Spleen (tissue), 11 donors: ENCODE data around the gene NRCAM. TPM values are rescaled to one million over a fixed set of nuclear protein-coding genes. Genes with fewer than 3 reads are reported as not detected.

Source experiments
- DNase-seq: peaks from one replicate; pipeline ENCODE4 v3.0.0-alpha.2; 2020
- H3K27ac ChIP-seq, 8 donors: fragments of 200-600 bp; sonication (generic) in 7 of 8; 1 replicate in 4 of 8; 2 replicates in 4 of 8; pipeline versions ENCODE4 v1.5.0 to v1.8.0; 2016 to 2021; ENCODE audit warnings: inconsistent platforms in 4 of 8, mild to moderate bottlenecking in 4 of 8, moderate library complexity in 1 of 8
- H3K27me3 ChIP-seq, 7 donors: fragments of 200-600 bp; sonication (generic) in 6 of 7; replicated peaks in 1 of 7; 1 replicate in 4 of 7; 2 replicates in 3 of 7; pipeline versions ENCODE4 v1.5.0 to v1.8.0; 2016 to 2021; ENCODE audit warnings: inconsistent platforms in 3 of 7, mild to moderate bottlenecking in 1 of 7
- H3K36me3 ChIP-seq, 6 donors: fragments of 200-600 bp; sonication (generic) in 5 of 6; 1 replicate in 4 of 6; 2 replicates in 2 of 6; pipeline versions ENCODE4 v1.5.0 to v1.8.0; 2016 to 2021; ENCODE audit warnings: inconsistent platforms in 2 of 6
- H3K4me1 ChIP-seq, 6 donors: fragments of 200-600 bp; sonication (generic) in 5 of 6; 1 replicate in 3 of 6; 2 replicates in 3 of 6; pipeline versions ENCODE4 v1.5.0 to v1.8.0; 2016 to 2021; ENCODE audit warnings: inconsistent platforms in 3 of 6
- H3K4me3 ChIP-seq, 8 donors: fragments of 200-600 bp; sonication (generic) in 7 of 8; 1 replicate in 4 of 8; 2 replicates in 4 of 8; pipeline versions ENCODE4 v1.5.0 to v1.8.0; 2016 to 2021; ENCODE audit warnings: inconsistent platforms in 4 of 8, mild to moderate bottlenecking in 4 of 8, moderate library complexity in 2 of 8
- H3K9me3 ChIP-seq, 8 donors: fragments of 200-600 bp; sonication (generic) in 7 of 8; 1 replicate in 4 of 8; 2 replicates in 4 of 8; pipeline versions ENCODE4 v1.5.0 to v1.8.0; 2016 to 2021; ENCODE audit warnings: inconsistent platforms in 4 of 8
- CTCF ChIP-seq, 11 experiments: fragments of 200-600 bp in 7 of 11; fragments of 450-650 bp in 4 of 11; sonication (generic) in 4 of 11; IDR thresholded peaks in 8 of 11; conservative IDR thresholded peaks in 3 of 11; 1 replicate in 7 of 11; 2 replicates in 4 of 11; pipeline versions ENCODE4 v1.4.0 to v1.8.0; 2016 to 2021; ENCODE audit warnings: antibody characterized with exemption in 11 of 11, inconsistent platforms in 4 of 11, mild to moderate bottlenecking in 1 of 11
- POLR2A ChIP-seq, 3 donors: fragments of 450-650 bp; IDR thresholded peaks; one replicate each; pipeline ENCODE4 v1.5.1; 2017; ENCODE audit warnings: antibody characterized with exemption in 3 of 3, mild to moderate bottlenecking in 1 of 3
- POLR2AphosphoS5 ChIP-seq, 3 donors: sonication (generic); formaldehyde crosslinking; IDR thresholded peaks; one replicate each; pipeline ENCODE4 v1.5.1; 2017; ENCODE audit warnings: antibody characterized with exemption in 3 of 3
- WGBS, 5 donors: extraction: QIAGEN DNeasy Blood & Tissue Kit in 3 of 5; methylation state at CpG; one replicate each; pipeline versions ENCODE4 v1.1.5 to v1.1.7; 2013 to 2018; 5-methylcytosine and 5-hydroxymethylcytosine counted together
- intact Hi-C: fragments of 100-400 bp; cut with DNase I; formaldehyde crosslinking; loops from one replicate; pipeline ENCODE4 v1.15.0; 2023; ENCODE audit warnings: low total_unique reads
- polyA plus RNA-seq, 3 donors: library from polyadenylated mRNA; stranded (reverse); fragments of 200-250 nt; gene quantifications; one replicate each; pipeline ENCODE4 v1.2.1, GENCODE V29; 2013
- total RNA-seq, 7 donors: library from RNA; depleted of rRNA in 3 of 7; stranded (reverse); fragments of >200 nt in 3 of 7; fragmentation: NEBNext Ultra II Directional in 4 of 7; extraction: Animal tissue kit (Norgen Biotek cat#: 25700) in 4 of 7; gene quantifications; one replicate each; pipeline versions ENCODE4 v1.1.0 to v1.2.1, GENCODE V29; 2016 to 2021
- donor health status: healthy with polysubstance abuse.
- donor health status: DM: no; HTN: no; CAD: no; lungs with moderate emphysema.
- donor health status: DM: no; HTN: no; CAD: no.
- donor health status: Bipolar disorder and iron deficiency.
- donor health status: healthy.
- donor health status: DM: no; HTN: no; CAD: no.
- donor health status: DM: yes; HTN: yes; CAD: no.

Gene NRCAM
- total and polyA plus RNA-seq, 10 donors, result 4.1 to 88.5 (median 15.0) TPM

- H3K4me3 ChIP-seq, result no peak overlapping the region
- H3K4me1 ChIP-seq, result peaks cover 0 to 9% (median 4%) of the 10 kb centered on the region in 6 donors
- TF ChIP-seq CTCF (IDR thresholded peaks at IDR 0.05 in 8 of 11, conservative IDR thresholded peaks at IDR 0.05 in 3 of 11) (no peak), POLR2A (IDR thresholded peaks at IDR 0.05) (no peak), POLR2AphosphoS5 (IDR thresholded peaks at IDR 0.05) (no peak)
- H3K36me3 ChIP-seq, result no peaks in the 10 kb centered on the region
- H3K9me3 ChIP-seq, result no peaks in the 10 kb centered on the region
- no peak for DNase-seq
- peaks cover 0 to 8% (median 0%) of the 10 kb centered on the region in 7 donors for H3K27me3 ChIP-seq
- 58 to 66% (median 61%) methylated on average over 6 of the region's 6 CpGs for WGBS, 5 donors
- intact Hi-C loops, result loop anchor here (5.0 to 10.0 kb wide), 2 partner anchors 38 to 275 kb away; no protein-coding TSS in a partner anchor
- H3K27ac ChIP-seq, result no peak overlapping the region
These were observed 306.3 kb downstream of the NRCAM start for GRCh38 chr7:108149908-108150307.

- no peak for DNase-seq
- H3K4me3 ChIP-seq, result no peak overlapping the region
- H3K27ac ChIP-seq, result no peak overlapping the region
- WGBS, 5 donors, result 76 to 95% (median 91%) methylated on average over 5 of the region's 5 CpGs
- peaks cover 0 to 8% (median 0%) of the 10 kb centered on the region in 7 donors for H3K27me3 ChIP-seq
- peaks cover 0 to 9% (median 4%) of the 10 kb centered on the region in 6 donors for H3K4me1 ChIP-seq
- H3K36me3 ChIP-seq, result no peaks in the 10 kb centered on the region
- intact Hi-C loops, result loop anchor here (5.0 to 10.0 kb wide), 2 partner anchors 37 to 274 kb away; no protein-coding TSS in a partner anchor
- TF ChIP-seq POLR2A (IDR thresholded peaks at IDR 0.05), result no peak
- TF ChIP-seq POLR2AphosphoS5 (IDR thresholded peaks at IDR 0.05), result no peak
- no peak for TF ChIP-seq CTCF (IDR thresholded peaks at IDR 0.05 in 8 of 11, conservative IDR thresholded peaks at IDR 0.05 in 3 of 11)
- H3K9me3 ChIP-seq, result no peaks in the 10 kb centered on the region
These were observed 307.1 kb downstream of the NRCAM start for GRCh38 chr7:108149119-108149518.

GRCh38 chr7:108147031-108147563, 309.1 kb downstream of the NRCAM start:
- Histone ChIP-seq H3K36me3 (no peaks in the 10 kb centered on the region), H3K27ac (no peak overlapping the region), H3K4me3 (no peak overlapping the region), H3K9me3 (no peaks in the 10 kb centered on the region), H3K27me3 (peaks cover 0 to 8% (median 0%) of the 10 kb centered on the region in 7 donors), H3K4me1 (peaks cover 0 to 9% (median 4%) of the 10 kb centered on the region in 6 donors)
- intact Hi-C loops, result loop anchor here (5.0 to 10.0 kb wide), 2 partner anchors 35 to 272 kb away; no protein-coding TSS in a partner anchor
- WGBS, 5 donors, result 86 to 90% (median 88%) methylated on average over 6 of the region's 6 CpGs
- TF ChIP-seq POLR2A (IDR thresholded peaks at IDR 0.05) (no peak), POLR2AphosphoS5 (IDR thresholded peaks at IDR 0.05) (no peak), CTCF (IDR thresholded peaks at IDR 0.05 in 8 of 11, conservative IDR thresholded peaks at IDR 0.05 in 3 of 11) (no peak)
- no peak for DNase-seq

GRCh38 chr7:108146070-108146842, 310.0 kb downstream of the NRCAM start:
- H3K4me1 ChIP-seq, result peaks cover 0 to 9% (median 4%) of the 10 kb centered on the region in 6 donors
- TF ChIP-seq POLR2AphosphoS5 (IDR thresholded peaks at IDR 0.05), result no peak
- peak in 1 of 3 donors; percentile 25 for TF ChIP-seq POLR2A (IDR thresholded peaks at IDR 0.05)
- TF ChIP-seq CTCF (IDR thresholded peaks at IDR 0.05 in 8 of 11, conservative IDR thresholded peaks at IDR 0.05 in 3 of 11), result peak; percentile 28 to 80 (median 70)
- DNase-seq, result no peak
- no peaks in the 10 kb centered on the region for H3K36me3 ChIP-seq
- 11 to 22% (median 16%) methylated on average over 12 of the region's 12 CpGs for WGBS, 5 donors
- intact Hi-C loops, result loop anchor here (5.0 to 10.0 kb wide), 2 partner anchors 34 to 271 kb away; no protein-coding TSS in a partner anchor
- peaks cover 0 to 4% (median 0%) of the 10 kb centered on the region in 7 donors for H3K27me3 ChIP-seq
- no peaks in the 10 kb centered on the region for H3K9me3 ChIP-seq
- H3K27ac ChIP-seq, result no peak overlapping the region
- peak overlapping the region in 1 of 8 donors; percentile 34 for H3K4me3 ChIP-seq
